ENCODE data around the gene PHOSPHO2. TPM values are rescaled to one million over a fixed set of nuclear protein-coding genes. Genes with fewer than 3 reads are reported as not detected.

The PHOSPHO2 gene
- total RNA-seq, 2 experiments from 2014 or later, result 4.5 to 6.5 TPM

GRCh38 chr2:169709331-169709730 is 15.1 kb downstream of the PHOSPHO2 start:
- ATAC-seq (ENCODE audit: poor library complexity) (no peak), DNase-seq (no peak)
- Histone ChIP-seq H3K27ac (ENCODE audit: low read depth in 1 of 2, low read length in 2 of 2) (no peak overlapping the region), H3K4me1 (ENCODE audit: insufficient read depth, low read length) (no peaks in the 10 kb centered on the region), H3K9me3 (ENCODE audit: control insufficient read depth in 1 of 2, insufficient read depth in 1 of 2, low read length in 2 of 2) (peaks cover 0 to 4% of the 10 kb centered on the region in 2 experiments), H3K27me3 (ENCODE audit: control insufficient read depth in 1 of 2, insufficient read depth in 2 of 2, low read length in 2 of 2) (no peaks in the 10 kb centered on the region), H3K36me3 (ENCODE audit: insufficient read depth, low read length) (no peaks in the 10 kb centered on the region), H3K4me3 (ENCODE audit: low read length) (no peak overlapping the region)
- ChIA-PET POLR2A (no interaction called here), CTCF (no interaction called here)
- H3K27ac Mint-ChIP-seq, result no peak overlapping the region
- no peaks in the 10 kb centered on the region for H3K36me3 Mint-ChIP-seq (ENCODE audit: low read depth)
- no peak overlapping the region for H3K4me3 Mint-ChIP-seq
- H3K9me3 Mint-ChIP-seq, result no peaks in the 10 kb centered on the region
- no peak for TF ChIP-seq CTCF (IDR thresholded peaks at IDR 0.05)
- intact Hi-C loops (cut with DNase I, micrococcal nuclease), result no loop called here
- no peaks in the 10 kb centered on the region for H3K4me1 Mint-ChIP-seq (ENCODE audit: low read depth)
- no peaks in the 10 kb centered on the region for H3K27me3 Mint-ChIP-seq

GRCh38 chr2:169709981-169710380 is 15.7 kb downstream of the PHOSPHO2 start:
- H3K9me3 ChIP-seq (ENCODE audit: control insufficient read depth in 1 of 2, insufficient read depth in 1 of 2, low read length in 2 of 2), result peaks cover 0 to 4% of the 10 kb centered on the region in 2 experiments
- H3K36me3 ChIP-seq (ENCODE audit: insufficient read depth, low read length), result no peaks in the 10 kb centered on the region
- H3K4me1 ChIP-seq (ENCODE audit: insufficient read depth, low read length), result no peaks in the 10 kb centered on the region
- CTCF ChIA-PET, result no interaction called here
- H3K4me1 Mint-ChIP-seq (ENCODE audit: low read depth), result no peaks in the 10 kb centered on the region
- no peak overlapping the region for H3K4me3 Mint-ChIP-seq
- intact Hi-C loops (cut with DNase I, micrococcal nuclease), result no loop called here
- no peak overlapping the region for H3K27ac Mint-ChIP-seq
- ATAC-seq (ENCODE audit: poor library complexity) (no peak), DNase-seq (no peak)
- no peak for TF ChIP-seq CTCF (IDR thresholded peaks at IDR 0.05)
- no peaks in the 10 kb centered on the region for H3K9me3 Mint-ChIP-seq
- no peaks in the 10 kb centered on the region for H3K27me3 ChIP-seq (ENCODE audit: control insufficient read depth in 1 of 2, insufficient read depth in 2 of 2, low read length in 2 of 2)
- H3K36me3 Mint-ChIP-seq (ENCODE audit: low read depth), result no peaks in the 10 kb centered on the region
- no peak overlapping the region for H3K4me3 ChIP-seq (ENCODE audit: low read length)
- POLR2A ChIA-PET, result no interaction called here
- H3K27me3 Mint-ChIP-seq, result no peaks in the 10 kb centered on the region
- no peak overlapping the region for H3K27ac ChIP-seq (ENCODE audit: low read depth in 1 of 2, low read length in 2 of 2)

- ChIA-PET POLR2A (no interaction called here), CTCF (no interaction called here)
- DNase-seq (no peak), ATAC-seq (ENCODE audit: poor library complexity) (no peak)
- no peak for TF ChIP-seq CTCF (IDR thresholded peaks at IDR 0.05)
- no peaks in the 10 kb centered on the region for H3K36me3 Mint-ChIP-seq (ENCODE audit: low read depth)
- no peak overlapping the region for H3K4me3 Mint-ChIP-seq
- H3K27me3 Mint-ChIP-seq, result no peaks in the 10 kb centered on the region
- H3K9me3 ChIP-seq (ENCODE audit: control insufficient read depth in 1 of 2, insufficient read depth in 1 of 2, low read length in 2 of 2), result peaks cover 0 to 4% of the 10 kb centered on the region in 2 experiments
- no peaks in the 10 kb centered on the region for H3K9me3 Mint-ChIP-seq
- no peak overlapping the region for H3K27ac ChIP-seq (ENCODE audit: low read depth in 1 of 2, low read length in 2 of 2)
- H3K4me3 ChIP-seq (ENCODE audit: low read length), result no peak overlapping the region
- no peaks in the 10 kb centered on the region for H3K4me1 ChIP-seq (ENCODE audit: insufficient read depth, low read length)
- H3K4me1 Mint-ChIP-seq (ENCODE audit: low read depth), result no peaks in the 10 kb centered on the region
- H3K27me3 ChIP-seq (ENCODE audit: control insufficient read depth in 1 of 2, insufficient read depth in 2 of 2, low read length in 2 of 2), result no peaks in the 10 kb centered on the region
- no peaks in the 10 kb centered on the region for H3K36me3 ChIP-seq (ENCODE audit: insufficient read depth, low read length)
- no peak overlapping the region for H3K27ac Mint-ChIP-seq
- intact Hi-C loops (cut with DNase I, micrococcal nuclease), result no loop called here
Observed at GRCh38 chr2:169711751-169712509, 17.7 kb downstream of the PHOSPHO2 start.

Data from CD4-positive, alpha-beta T cell (primary cell).